ENCODE results near the gene PDE4DIP.
"Not testable (repeated sequence)": the region's sequence is repeated elsewhere in the genome, so short reads cannot be mapped to it uniquely, and the experiment has no call there.

PDE4DIP gene

DNA sequence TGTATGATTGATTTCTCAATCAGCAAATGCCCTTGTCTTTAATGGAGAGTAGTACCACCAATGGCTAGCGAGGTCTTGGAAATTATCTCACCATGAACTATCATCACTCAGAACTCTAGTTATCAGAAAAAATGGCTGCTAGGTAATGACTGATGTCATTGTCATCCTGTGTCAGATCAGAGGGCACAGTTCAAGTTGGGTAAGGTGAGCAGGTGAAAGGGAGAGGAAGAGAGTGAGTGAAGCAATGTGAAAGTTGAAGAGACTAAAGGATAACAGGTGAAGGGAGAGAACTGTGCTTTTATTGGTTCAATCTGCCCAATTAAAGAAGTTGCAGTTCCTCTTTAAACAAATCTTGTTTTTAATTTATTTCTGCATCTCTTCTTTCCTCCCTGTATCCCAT is 76.8 kb downstream of the PDE4DIP start:
- DNase-seq (ENCODE audit: low spot score), result not testable (repeated sequence)

DNA sequence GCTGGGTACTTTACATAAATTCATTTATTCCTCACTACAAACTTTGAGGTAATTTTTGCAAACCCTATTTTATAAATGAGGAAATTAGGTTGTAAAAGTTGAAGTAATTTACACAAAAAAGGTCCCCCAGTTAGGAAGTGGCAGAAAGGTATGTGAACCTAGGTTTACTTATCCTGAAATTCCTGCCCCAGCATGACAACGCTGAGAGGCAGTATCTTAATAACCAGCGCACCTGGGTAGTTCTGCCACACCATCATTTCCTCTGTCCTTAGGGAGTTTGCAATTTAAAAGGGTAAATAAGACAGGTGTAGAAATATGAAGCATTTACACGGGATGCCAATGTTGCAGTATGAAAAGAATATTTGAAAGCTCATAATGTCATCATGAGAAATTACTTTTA is 79.6 kb downstream of the PDE4DIP start:
- DNase-seq (ENCODE audit: low spot score), result not testable (repeated sequence)

DNA sequence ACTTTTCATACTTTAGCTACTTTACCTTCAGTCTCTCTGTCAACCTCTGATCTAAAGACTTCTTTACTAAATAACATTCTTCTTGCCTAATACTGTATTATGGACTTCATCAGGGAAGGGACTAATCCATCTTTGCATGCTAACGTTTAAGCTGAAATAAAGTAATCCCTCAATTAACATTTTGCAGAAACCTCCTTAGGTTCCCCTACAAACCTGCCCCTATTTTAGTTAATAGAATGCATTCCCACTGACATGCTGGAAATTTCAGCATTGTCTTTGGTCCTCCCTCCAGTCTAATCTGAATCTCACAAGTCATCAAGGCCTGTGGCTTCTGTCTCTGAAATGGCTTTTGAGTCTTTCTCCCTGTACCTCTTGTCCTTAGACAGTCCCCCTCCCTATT is 83.4 kb downstream of the PDE4DIP start:
- DNase-seq (ENCODE audit: low spot score), result not testable (repeated sequence)

DNA sequence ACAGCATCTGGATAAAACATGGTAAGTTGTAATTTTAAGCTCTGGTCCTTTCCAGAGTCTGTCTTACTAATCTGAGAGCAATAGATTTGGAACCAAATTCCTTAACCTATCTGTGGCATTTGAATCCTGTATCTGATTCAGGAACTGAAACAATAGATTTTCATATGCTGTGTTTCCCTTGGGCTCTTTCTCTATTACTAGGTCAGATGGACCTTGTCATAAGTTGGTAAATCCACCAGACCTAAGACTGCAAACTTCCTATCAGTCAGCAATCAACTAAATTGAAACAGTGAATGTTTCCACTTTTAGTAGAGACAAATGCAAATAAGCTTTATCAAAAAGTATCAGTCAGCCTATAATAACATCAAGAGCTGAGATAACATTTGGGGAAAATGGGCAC is 85.0 kb downstream of the PDE4DIP start:
- DNase-seq (ENCODE audit: low spot score), result not testable (repeated sequence)

DNA sequence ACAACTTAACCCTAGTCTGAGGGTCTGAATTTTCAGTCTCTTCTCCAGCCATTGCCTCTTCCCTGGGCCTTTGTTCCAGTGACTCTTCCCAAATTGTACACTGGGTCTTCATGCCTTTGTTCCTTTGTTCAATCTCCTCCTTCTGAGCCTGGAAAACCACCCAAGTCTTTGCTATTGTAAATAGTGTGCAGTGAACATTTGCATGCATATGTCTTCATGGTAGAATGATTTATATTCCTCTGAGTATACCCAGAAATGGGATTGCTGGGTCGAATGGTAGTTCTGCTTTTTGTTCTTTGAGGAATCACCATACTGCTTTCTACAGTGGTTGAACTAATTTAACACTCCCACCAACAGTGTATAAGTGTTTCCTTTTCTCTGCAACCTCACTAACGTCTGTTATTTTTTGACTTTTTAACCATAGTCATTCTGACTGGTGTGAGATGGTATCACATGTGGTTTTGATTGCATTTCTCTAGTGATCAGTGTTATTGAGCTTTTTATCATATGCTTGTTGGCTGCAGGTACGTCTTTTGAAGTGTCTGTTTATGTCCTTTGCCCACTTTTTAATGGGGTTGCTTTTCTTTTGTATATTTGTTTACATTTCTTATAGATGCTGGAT is 91.3 kb downstream of the PDE4DIP start:
- DNase-seq (ENCODE audit: low spot score), result not testable (repeated sequence)

DNA sequence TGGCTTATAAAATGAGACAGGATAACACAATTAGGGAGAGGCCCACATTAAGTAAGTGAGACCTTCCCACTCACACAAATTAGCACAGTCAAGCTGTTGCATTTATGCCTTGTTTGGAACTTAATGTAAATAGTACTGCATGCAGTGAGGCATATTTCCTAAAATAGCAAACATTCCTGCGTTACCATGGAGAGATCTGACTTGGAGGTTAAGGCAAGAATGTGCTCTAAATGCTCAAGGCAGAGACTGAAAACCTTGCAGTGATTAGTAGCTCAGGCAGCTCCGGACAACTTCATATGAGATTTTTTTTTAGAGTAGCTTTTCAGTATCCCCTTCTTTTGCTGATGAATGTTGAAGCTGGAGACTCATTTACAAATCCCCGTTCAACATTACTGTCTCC is 98.7 kb downstream of the PDE4DIP start:
- not testable (repeated sequence) for DNase-seq (ENCODE audit: low spot score)

DNA sequence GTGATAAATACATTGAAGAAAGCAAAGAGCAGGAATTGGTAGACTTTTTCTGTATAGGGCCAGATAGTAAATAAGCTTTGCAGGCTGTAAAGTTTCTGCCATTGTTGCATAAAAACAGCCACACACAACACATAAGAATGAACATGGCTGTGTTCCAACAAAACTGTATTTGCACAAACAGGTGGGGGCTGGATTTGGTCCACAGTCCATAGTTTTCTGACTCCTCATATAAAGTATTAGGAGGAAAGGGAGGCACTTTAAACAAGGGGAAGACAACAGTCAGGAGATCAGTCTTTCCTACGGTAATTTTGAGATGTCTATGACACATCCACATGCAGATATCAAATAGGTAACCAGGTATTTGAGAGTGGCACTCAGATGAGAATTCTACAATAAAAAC is 100.9 kb downstream of the PDE4DIP start:
- DNase-seq (ENCODE audit: low spot score), result not testable (repeated sequence)

DNA sequence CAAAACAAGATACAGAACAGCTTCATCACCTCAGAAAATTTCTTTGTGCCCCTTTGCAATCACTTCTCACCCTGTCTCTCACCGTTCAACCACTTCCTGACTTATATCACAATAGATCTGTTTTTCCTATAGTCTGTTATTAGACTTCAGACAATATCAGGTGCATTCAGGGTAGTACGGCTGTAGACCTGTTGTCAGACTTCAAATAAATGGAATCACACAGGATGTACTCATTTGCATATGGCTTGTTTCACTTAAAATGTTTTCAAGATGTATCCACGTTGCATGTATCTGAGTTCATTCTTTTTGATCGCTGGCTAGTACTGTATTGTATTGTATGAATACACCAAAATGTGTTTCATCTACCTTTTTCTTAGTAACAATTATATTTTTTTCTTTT is 104.5 kb downstream of the PDE4DIP start:
- DNase-seq (ENCODE audit: low spot score), result not testable (repeated sequence)

DNA sequence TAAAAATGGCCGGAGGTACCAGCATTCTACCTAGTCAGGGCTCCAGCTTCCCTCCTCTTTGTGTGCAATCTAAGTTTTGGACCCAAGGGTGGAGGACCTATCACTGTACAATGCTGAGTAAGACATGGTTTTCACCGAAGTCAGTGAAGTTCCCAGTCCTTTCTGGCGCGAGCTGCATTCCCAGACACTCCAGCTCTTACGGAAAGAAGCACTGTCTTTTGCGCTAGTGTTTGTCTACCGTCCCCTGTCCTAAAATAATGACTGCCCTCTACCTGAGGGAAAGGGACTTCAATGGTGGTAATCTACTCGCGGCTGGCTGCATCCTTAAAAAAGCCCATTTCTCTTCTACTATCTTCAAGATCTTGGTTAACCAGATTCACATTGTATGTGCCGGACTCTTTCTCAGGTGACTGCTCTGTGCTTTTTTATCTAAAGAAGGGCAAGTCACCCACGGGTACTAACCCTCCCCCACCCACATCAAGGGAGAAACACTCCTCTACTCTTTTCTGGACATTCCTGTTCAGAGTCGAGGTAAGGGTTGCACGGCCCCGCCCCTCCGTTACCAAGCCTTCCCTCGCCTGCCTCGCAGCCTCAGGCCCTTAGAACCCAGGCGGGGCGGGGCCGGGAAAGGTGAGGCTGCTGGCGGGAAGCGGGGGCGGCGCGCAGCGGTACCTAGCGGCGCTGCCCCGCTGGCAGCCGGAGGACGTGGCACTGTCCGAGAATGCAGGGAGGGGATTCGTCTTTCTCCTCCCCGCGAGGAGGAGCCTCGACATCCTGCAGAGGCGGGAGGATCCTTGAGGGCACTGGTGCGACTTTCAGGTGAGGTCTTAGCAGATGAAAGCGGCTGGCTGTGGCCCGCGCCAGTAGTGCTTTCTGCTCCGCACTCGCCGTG is 107.4 kb downstream of the PDE4DIP start:
- peak; percentile 90 for DNase-seq (ENCODE audit: low spot score)

DNA sequence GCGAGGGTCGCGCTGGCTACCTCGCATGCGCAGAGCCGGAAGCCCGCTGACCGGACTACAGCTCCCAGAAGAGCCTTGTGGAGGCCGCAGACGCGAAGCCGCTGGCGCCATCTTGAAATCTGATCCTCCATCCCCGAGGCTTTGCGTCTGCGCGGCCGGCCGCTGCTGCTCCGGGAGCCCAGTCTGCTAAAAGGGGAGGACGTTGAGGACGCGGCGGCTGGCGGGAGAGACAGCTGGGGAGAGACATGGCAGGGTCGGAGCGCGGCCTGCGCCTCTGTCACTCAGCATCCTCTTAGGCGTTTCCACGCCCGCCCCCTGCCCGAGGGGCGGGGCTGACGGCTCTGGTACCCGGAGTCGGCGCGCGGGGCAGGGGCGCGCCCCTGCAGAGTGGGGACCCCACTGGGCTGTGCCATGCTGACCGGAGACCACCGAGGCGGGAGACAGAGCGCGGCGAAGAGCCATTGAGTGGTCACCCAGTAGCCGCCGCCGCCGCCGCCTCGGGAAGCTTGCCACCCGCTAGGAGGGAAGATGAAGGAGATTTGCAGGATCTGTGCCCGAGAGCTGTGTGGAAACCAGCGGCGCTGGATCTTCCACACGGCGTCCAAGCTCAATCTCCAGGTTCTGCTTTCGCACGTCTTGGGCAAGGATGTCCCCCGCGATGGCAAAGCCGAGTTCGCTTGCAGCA is 108.2 kb downstream of the PDE4DIP start:
- DNase-seq (ENCODE audit: low spot score), result not testable (repeated sequence)

DNA sequence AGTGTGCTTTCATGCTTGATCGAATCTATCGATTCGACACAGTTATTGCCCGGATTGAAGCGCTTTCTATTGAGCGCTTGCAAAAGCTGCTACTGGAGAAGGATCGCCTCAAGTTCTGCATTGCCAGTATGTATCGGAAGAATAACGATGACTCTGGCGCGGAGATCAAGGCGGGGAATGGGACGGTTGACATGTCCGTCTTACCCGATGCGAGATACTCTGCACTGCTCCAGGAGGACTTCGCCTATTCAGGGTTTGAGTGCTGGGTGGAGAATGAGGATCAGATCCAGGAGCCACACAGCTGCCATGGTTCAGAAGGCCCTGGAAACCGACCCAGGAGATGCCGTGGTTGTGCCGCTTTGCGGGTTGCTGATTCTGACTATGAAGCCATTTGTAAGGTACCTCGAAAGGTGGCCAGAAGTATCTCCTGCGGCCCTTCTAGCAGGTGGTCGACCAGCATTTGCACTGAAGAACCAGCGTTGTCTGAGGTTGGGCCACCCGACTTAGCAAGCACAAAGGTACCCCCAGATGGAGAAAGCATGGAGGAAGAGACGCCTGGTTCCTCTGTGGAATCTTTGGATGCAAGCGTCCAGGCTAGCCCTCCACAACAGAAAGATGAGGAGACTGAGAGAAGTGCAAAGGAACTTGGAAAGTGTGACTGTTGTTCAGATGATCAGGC is 108.8 kb downstream of the PDE4DIP start:
- DNase-seq (ENCODE audit: low spot score), result peak; percentile 29

DNA sequence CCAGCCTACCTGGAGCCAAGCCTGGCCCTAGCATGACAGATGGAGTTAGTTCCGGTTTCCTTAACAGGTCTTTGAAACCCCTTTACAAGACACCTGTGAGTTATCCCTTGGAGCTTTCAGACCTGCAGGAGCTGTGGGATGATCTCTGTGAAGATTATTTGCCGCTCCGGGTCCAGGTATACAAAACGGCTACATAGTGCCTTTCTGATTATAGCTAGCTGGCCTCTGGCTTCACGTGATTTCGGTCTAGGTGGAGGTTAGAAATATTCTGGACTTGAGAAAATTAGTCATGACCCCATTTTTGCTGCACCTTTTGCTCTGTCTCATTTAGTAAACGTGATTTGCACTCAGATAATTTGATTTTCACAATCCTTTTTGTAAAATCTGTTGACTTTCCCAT is 109.5 kb downstream of the PDE4DIP start:
- not testable (repeated sequence) for DNase-seq (ENCODE audit: low spot score)

DNA sequence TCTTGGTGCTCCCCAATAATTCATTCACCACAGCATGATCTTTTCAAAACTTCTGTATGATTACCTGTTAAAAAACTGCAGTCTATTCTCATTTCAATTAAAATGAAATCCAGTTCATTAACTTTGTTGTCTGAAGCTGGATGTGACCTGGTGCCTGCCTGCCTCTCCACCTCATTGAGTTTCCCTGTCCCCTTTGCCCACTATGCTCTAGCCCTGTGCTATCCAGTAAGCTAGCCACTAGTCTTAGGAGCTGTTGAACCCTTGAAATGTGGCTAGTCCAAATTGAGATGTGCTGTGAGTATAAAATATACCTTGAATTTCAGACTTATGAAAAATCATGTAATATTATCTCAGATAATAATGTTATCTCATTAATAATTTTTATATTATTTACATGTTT is 114.1 kb downstream of the PDE4DIP start:
- DNase-seq (ENCODE audit: low spot score), result peak; percentile 0

DNA sequence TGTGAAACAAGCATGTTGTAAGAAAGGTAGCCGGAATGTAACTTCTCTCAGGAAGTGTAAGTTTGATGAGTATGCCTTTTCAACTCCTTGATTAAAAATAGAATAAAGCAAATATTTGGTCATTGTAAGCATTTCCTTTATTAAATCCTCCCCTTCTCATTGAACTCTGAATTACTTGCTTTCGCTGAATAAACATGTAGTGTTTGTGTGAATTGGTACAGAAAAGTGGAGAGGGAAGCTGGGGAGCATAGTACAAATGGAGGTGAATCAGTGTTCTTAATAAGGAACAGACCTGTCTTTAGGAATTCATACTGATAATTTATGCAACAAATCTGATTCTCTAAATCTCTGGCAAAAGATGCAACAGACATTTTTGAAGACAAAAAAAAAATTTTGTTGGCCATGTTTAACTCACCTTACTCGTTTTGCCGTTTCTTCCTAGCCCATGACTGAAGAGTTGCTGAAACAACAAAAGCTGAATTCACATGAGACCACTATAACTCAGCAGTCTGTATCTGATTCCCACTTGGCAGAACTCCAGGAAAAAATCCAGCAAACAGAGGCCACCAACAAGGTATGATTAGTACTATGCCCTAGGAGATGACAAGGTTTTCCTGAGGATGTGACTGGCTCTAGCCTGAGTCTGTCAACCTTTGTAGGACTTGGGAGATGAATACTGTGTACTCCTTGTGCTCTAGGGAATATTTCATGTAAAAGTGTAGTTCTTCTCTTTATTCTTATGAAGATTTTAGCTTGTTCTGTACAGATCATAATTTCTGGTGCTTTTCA is 116.2 kb downstream of the PDE4DIP start:
- DNase-seq (ENCODE audit: low spot score), result not testable (repeated sequence)

DNA sequence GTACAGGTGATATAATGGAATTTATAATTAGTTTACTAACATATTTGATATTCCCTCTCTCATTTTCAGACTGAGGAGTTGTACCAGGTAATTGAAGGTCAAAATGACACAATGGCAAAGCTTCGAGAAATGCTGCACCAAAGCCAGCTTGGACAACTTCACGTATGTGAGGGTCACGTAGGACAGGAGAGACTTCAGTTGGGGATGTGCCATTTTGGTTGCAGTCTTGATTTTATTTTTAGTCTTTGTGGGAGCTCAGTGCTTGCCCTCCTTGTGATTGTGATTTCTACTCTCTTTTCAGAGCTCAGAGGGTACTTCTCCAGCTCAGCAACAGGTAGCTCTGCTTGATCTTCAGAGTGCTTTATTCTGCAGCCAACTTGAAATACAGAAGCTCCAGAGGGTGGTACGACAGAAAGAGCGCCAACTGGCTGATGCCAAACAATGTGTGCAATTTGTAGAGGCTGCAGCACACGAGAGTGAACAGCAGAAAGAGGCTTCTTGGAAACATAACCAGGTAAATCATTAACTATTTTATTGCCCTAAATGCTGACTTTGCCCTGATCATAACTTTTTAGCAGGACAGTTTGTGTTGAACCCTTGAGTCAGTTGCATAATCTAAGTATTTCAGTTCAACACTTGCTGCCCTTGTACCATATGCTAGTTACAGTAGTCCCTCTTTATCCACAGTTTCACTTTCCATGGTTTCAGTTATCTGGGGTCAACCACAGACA is 118.1 kb downstream of the PDE4DIP start:
- DNase-seq (ENCODE audit: low spot score), result not testable (repeated sequence)

DNA sequence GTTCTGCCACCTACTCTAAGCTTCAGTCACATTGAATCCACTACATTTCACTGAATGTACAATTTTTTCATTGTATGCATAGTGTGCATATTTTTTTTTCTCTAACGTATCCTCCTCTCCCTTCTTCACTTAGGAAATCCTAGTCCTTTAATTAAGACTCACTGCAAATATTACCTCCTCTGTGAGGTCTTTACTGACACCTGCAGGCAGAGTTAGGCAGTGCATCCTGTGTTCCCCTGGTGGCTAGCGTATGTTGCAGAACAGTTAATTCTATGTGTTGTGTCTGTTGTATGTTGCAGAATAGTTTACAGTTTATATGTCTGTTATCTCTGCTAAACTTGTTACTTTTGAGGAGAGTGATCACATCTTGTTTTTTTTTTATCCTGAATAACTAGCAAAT is 121.9 kb downstream of the PDE4DIP start:
- DNase-seq (ENCODE audit: low spot score), result not testable (repeated sequence)

DNA sequence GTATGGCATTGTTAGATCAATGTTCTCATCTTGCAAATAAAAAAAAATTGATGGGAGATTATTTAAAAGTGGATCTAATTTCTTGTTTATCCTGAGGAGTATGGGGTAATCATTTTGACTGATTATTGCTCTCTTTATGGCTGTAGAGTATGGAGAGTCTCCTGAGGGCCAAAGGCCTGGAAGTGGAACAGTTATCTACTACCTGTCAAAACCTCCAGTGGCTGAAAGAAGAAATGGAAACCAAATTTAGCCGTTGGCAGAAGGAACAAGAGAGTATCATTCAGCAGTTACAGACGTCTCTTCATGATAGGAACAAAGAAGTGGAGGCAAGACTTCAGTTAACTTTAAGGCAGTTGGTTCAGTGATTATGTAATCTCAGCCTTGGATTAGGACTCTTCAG is 123.4 kb downstream of the PDE4DIP start:
- DNase-seq (ENCODE audit: low spot score), result not testable (repeated sequence)

DNA sequence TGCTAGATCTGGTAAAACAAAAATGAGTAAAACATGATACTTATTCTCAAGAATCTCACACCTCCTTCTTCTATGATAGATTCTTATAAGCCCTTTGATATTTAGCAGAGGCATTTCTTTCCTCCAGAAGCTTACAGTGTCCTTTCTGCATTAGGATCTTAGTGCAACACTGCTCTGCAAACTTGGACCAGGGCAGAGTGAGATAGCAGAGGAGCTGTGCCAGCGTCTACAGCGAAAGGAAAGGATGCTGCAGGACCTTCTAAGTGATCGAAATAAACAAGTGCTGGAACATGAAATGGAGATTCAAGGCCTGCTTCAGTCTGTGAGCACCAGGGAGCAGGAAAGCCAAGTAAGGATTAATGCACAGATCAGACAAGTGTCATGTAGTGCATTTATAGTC is 124.5 kb downstream of the PDE4DIP start:
- DNase-seq (ENCODE audit: low spot score), result not testable (repeated sequence)

DNA sequence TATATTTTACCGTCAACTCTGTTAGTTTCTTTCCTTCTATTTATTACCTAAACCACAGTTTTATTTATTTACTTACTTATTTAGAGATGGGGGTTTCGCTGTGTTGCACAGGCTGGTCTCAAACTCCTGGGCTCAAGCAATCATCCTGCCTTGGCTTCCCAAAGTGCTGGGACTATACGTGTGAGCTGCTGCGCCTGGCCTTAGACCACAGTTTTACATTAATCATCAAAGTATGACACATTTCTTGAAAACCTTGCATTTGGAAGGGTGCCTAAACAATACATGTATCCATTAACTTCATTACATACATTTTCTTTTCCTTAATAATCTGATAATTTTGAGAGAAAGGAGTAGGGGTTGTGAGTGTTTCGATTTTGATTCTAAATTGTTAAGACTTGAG is 124.9 kb downstream of the PDE4DIP start:
- not testable (repeated sequence) for DNase-seq (ENCODE audit: low spot score)

DNA sequence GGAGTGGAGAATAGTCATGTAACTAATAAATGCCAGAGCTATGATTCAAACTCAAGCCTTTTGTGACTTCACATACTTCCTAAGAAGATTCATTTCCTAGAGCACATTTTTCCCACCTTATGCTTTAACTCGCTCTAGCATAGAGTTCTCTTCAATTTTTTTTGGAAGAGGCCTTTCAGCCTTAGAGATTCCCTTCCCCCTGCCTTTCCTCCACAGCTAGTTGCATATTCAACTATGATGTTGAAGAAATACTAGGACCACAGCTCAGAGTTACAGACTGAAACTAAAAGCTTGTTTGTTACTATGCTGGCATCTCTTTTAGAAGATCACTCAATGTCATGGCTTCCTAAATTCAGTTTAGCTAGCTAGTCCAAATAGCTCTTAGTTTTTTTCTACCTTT is 131.2 kb downstream of the PDE4DIP start:
- DNase-seq (ENCODE audit: low spot score), result peak; percentile 72
